ENCODE measurements around the gene MGAT1. TPM values are rescaled to one million over a fixed set of nuclear protein-coding genes. Genes with fewer than 3 reads are reported as not detected.

MGAT1 gene
- total RNA-seq, 1 experiment from 2014 or later = 72.7 TPM

DNA sequence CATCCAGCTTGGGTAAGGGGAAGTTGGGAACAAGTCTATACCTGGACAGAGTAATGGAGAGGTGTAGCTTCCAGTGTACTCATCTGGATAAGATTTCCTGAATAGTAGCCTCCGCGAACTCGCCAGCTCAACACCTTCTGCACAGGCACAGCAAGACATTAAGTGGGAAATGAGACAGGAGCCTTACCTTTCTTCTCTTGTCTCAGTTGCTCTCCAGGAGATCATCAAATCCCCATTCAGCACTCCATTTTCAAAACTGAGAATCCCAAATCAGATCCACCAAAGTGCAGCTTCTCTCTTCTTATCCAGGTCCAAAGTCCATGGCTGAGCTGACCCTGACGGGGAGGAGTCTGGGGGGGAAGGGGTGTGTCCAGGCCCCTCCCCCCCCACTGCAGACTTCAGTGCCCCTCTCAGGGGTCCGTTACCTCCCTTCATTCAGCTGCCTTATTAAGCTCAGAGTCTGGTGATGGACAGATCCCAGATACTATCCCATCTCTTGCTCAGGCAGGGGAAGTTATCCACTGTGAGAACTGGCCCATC lies 5.9 kb upstream of the MGAT1 start:
- Histone ChIP-seq H3K79me2 (ENCODE audit: insufficient read depth, low read length) (no peaks in the 10 kb centered on the region; the same call in 1 of the 2 replicates), H3K27me3 (ENCODE audit: insufficient read depth, low read length) (no peaks in the 10 kb centered on the region), H3K18ac (ENCODE audit: insufficient read length, low read depth, low read length) (no peak overlapping the region), H3K56ac (ENCODE audit: insufficient read length, low read depth, low read length) (no peak overlapping the region), H3K27ac (ENCODE audit: insufficient read length, low read depth, low read length) (no peak overlapping the region), H3K23me2 (ENCODE audit: insufficient read length, low read depth, low read length, poor library complexity, severe bottlenecking) (peaks cover 15% of the 10 kb centered on the region), H2BK120ac (ENCODE audit: low read depth, low read length, poor library complexity, severe bottlenecking) (no peak overlapping the region), H2BK15ac (ENCODE audit: low read depth, low read length) (no peak overlapping the region), H2BK5ac (ENCODE audit: insufficient read length, low read length) (no peak overlapping the region), H3K23ac (ENCODE audit: insufficient read length, low read depth, low read length) (no peak overlapping the region), H2AFZ (ENCODE audit: low read length) (no peak overlapping the region), H3K9me3 (ENCODE audit: control insufficient read depth, low read depth, low read length) (no peaks in the 10 kb centered on the region), H3K14ac (ENCODE audit: insufficient read depth, low read length) (no peak overlapping the region), H4K91ac (ENCODE audit: insufficient read length, low read depth, low read length) (no peak overlapping the region), H2AK5ac (ENCODE audit: insufficient read length, low read length) (no peak overlapping the region), H3K9ac (ENCODE audit: extremely low read depth, insufficient read length, low read length) (no peak overlapping the region), H3K4ac (ENCODE audit: low read depth, low read length) (no peak overlapping the region), H2BK20ac (ENCODE audit: low read depth, low read length, poor library complexity, severe bottlenecking) (no peak overlapping the region), H4K5ac (ENCODE audit: insufficient read length, low read depth, low read length) (no peak overlapping the region), H3K79me1 (ENCODE audit: insufficient read depth, low read depth, low read length, poor library complexity, severe bottlenecking) (no peaks in the 10 kb centered on the region), H3T11ph (ENCODE audit: low read length) (no peak overlapping the region), H2BK12ac (ENCODE audit: insufficient read length, low read depth, low read length) (no peak overlapping the region), H4K20me1 (ENCODE audit: control insufficient read depth, insufficient read depth, insufficient read length) (no peaks in the 10 kb centered on the region), H3K4me1 (ENCODE audit: insufficient read depth, low read length) (peaks cover 11% of the 10 kb centered on the region), H3K4me2 (ENCODE audit: insufficient read depth, insufficient read length, low read length) (peak overlapping the region; percentile 81), H4K8ac (replicated peaks; ENCODE audit: insufficient read length, low read depth, low read length) (no peak overlapping the region)
- no peaks in the 10 kb centered on the region for H3K27me3 Mint-ChIP-seq (ENCODE audit: low read depth)
- peak overlapping the region; percentile 35 to 84 for H3K4me3 Mint-ChIP-seq
- H3K36me3 Mint-ChIP-seq (ENCODE audit: insufficient read depth in 1 of 3, low read depth in 3 of 3) = peaks cover 2 to 34% (median 19%) of the 10 kb centered on the region in 3 experiments; a peak in 6 of 7 replicates
- no CpG with 5 or more reads among the region's 5 CpGs for WGBS (ENCODE audit: extremely low coverage, insufficient read length, low lambda C conversion rate)
- DNase-seq = no peak
- H3K9me3 Mint-ChIP-seq = no peaks in the 10 kb centered on the region; a peak in 2 of 5 replicates
- no peak for TF ChIP-seq CTCF (conservative IDR thresholded peaks at IDR 0.05)
- peak overlapping the region in 1 of 3 experiments; percentile 37; a peak in 1 of 7 replicates for H3K27ac Mint-ChIP-seq
- peaks cover 51 to 63% of the 10 kb centered on the region in 2 experiments for H3K4me1 Mint-ChIP-seq
